RWPE1 (cell line): ENCODE measurements around the gene FGF3.

Experiments used
- CTCF ChIA-PET: fragments of 350-600 bp; sonication (Branson Sonifier 250); formaldehyde crosslinking; extraction: SDS; loops from one replicate; lab custom pipeline; 2021; lab: Yijun Ruan, JAX
- POLR2A ChIA-PET: fragments of 400-600 bp; formaldehyde crosslinking; extraction: SDS; loops from one replicate; lab custom pipeline; 2020; ENCODE audit warnings: antibody characterized with exemption; ENCODE audit not compliant: low non-redundant PET; lab: Yijun Ruan, JAX
- DNase-seq: peaks from one replicate; pipeline ENCODE4 v3.0.0; 2012; ENCODE audit warnings: low spot score
- H3K27ac ChIP-seq: fragments of 450-650 bp; 2 replicates; pipeline ENCODE4 v1.5.1; 2017
- CTCF ChIP-seq: fragments of 450-650 bp; conservative IDR thresholded peaks from 2 replicates; pipeline ENCODE4 v1.5.1; 2017; ENCODE audit warnings: low read depth, mild to moderate bottlenecking

Gene FGF3

GRCh38 chr11:69848201-69848600 is 29.0 kb upstream of the FGF3 start:
- TF ChIP-seq CTCF: no peak
- no peak for DNase-seq
- no peak overlapping the region for H3K27ac ChIP-seq
- ChIA-PET CTCF (no interaction called here), POLR2A (no interaction called here)

DNA sequence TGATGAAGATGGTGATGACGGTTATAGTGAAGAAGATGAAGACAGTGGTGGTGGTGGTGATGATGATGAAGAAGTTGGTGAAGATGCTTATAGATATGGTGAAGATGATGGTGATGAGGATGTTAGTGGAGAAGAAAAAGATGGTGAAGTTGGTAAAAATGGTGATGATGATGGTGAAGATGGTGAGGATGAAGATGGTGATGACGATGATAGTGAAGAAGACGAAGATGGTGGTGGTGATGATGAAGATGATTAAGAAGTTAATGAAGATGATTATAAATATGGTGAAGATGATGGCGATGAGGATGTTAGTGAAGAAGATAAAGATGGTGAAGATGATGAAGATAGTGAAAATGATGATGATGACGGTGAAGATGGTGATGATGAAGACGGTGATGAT is 25.2 kb upstream of the FGF3 start:
- ChIA-PET CTCF (no interaction called here), POLR2A (no interaction called here)
- no peak for TF ChIP-seq CTCF
- no peak overlapping the region for H3K27ac ChIP-seq
- DNase-seq: no peak

DNA sequence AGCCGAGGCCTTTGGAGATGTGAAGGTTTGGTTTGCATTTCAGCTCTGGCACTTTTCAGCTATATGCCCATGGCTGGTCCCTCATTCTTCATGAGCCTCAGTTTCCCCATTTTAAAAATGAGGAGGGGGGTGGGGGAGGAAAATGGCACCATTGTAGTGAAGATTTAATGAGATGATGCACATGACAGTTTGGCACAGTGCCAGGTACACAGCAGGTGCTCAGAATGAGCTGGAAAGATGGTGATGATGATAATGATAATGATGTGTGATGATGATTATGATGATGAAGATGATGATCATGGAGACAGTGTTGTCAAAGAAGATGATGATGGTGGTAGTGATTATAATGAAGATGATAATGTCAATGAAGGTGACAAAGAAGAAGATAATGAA is 24.3 kb upstream of the FGF3 start:
- POLR2A ChIA-PET: interaction anchor here (0.6 kb wide), 1 partner anchor 32 kb away, joined by 11 read pairs; no protein-coding TSS in a partner anchor

DNA sequence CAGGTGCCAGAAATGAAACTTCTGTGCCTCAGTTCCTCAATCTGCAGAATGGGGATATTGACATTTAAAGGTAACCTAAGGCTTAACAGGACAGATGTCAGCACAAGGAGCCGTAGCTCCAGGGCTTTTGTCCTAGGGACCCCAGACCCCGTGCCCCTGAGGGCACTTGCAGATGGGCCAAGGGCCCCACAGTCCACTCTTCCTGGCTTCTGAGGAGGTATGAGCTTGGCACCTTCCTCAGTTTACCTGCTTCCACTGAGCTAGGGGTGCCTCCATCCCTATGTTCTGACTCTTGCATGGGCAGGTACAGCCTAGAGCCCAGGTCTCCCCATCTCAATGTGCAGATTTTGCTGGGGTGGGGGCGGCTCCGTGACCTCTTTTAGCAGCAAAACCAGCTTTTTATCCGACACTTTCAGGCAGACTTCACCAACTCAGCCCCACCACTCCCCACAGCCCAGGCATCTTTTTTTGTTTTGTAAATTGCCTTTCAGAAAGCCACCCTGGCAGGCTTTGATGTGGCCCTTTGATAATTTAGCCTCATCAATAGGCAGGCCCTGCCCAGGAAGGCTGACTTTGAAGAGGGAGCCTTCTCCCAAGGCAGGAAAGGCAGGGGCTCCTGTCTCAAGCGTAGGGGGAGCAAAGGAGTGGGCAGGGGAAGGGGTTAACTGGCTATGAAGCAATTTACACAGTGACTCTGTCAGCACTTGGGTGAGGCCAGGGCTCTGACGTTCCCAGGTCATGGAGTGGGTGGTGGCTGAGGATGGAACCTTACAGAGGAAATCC is 23.7 kb upstream of the FGF3 start:
- no peak for DNase-seq
- CTCF ChIA-PET: interaction anchor here (0.5 to 0.7 kb wide), 3 partner anchors 23 to 353 kb away, joined by 3 read pairs; partner anchors contain the start of gene FGF3
- POLR2A ChIA-PET: interaction anchor here (0.6 kb wide), 1 partner anchor 32 kb away, joined by 11 read pairs; no protein-coding TSS in a partner anchor
- no peak overlapping the region for H3K27ac ChIP-seq
- no peak for TF ChIP-seq CTCF

More for the DNA sequence above, 24.3 kb upstream of the FGF3 start:
- TF ChIP-seq CTCF: no peak
- CTCF ChIA-PET: interaction anchor here (0.7 kb wide), 1 partner anchor 45 kb away, joined by 3 read pairs; no protein-coding TSS in a partner anchor
- no peak overlapping the region for H3K27ac ChIP-seq
- no peak for DNase-seq

DNA sequence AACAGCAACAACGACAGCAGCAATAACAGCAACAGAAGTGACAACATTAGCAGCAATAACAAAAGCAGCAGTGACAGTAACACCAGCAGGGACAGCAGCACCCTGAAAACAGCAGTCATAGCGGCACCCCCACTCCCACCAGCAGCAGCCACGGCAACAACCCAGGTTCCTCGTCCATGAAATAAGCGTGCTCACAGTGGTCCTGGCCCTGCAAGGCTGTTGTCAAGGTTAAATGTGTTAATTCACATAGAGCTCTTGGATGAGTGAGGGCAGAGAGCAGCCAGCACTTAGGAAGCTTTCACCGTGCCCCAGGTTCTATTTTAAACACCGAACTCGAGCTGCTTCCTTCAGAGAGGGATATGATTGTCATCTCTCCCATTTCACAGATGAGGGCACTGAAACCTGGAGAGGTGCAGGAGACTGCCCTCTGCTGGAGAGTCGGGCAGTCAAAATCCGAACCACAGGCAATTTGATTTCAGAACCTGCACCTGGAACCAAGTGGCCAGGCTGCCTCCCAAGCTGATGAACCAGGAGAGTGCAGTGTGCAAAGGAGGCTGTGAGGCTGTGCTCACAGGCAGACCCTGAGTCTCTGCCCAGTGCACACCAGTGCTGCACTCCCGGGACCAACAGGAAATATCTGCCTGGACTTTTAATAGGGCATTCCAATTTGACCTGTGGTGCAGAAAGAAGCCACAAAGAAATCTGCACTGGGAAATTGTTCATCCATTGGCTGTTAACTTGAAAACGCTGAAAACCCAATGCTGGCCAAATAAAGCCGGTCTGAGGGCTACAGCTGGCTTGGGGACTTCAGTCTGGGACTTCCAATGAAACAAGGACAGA is 22.9 kb upstream of the FGF3 start:
- ChIA-PET POLR2A (no interaction called here), CTCF (interaction anchor here (0.6 to 1.1 kb wide), 2 partner anchors 45 to 354 kb away, joined by 3 read pairs; no protein-coding TSS in a partner anchor)
- TF ChIP-seq CTCF: no peak
- H3K27ac ChIP-seq: no peak overlapping the region
- DNase-seq: no peak

DNA sequence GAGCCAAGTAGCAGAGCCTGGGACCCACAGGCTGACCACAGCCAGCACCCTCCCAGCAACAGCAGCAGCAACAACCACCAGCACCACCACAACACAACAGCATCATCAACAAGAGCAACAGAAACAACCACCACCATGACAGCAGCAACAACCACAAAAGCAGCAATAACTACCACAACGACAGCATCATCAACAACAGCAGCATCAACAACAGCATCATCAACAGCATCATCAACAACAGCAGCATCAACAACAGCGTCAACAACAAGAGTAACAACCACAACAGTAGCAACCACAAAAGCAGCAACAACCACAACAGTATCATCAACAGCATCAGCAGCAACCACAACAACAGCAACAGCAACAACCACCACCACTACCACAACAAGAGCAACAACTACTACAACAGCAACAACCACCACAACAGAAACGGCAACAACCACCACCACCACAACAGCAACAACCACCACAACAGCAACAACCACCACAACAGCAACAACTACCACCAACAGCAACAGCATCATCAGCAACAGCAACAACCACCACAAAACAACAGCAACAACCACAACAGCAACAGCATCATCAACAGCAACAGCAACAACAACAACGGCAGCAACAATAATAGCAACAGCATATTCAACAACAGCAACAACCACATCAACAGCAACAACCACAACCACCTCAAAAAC is 22.1 kb upstream of the FGF3 start:
- ChIA-PET CTCF (interaction anchor here (1.1 kb wide), 1 partner anchor 46 kb away, joined by 3 read pairs; no protein-coding TSS in a partner anchor), POLR2A (no interaction called here)
- H3K27ac ChIP-seq: no peak overlapping the region
- no peak for TF ChIP-seq CTCF
- no peak for DNase-seq
